ENCODE data around the gene COL7A1. TPM values are rescaled to one million over a fixed set of nuclear protein-coding genes. Genes with fewer than 3 reads are reported as not detected.
A peak's percentile ranks its signal among the peaks of the same experiment; 100 is the strongest.
"Not testable (repeated sequence)": the region's sequence is repeated elsewhere in the genome, so short reads cannot be mapped to it uniquely, and the experiment has no call there.

COL7A1 gene
- total RNA-seq, 2 experiments from 2014 or later: 0.52 to 1.3 TPM

DNA sequence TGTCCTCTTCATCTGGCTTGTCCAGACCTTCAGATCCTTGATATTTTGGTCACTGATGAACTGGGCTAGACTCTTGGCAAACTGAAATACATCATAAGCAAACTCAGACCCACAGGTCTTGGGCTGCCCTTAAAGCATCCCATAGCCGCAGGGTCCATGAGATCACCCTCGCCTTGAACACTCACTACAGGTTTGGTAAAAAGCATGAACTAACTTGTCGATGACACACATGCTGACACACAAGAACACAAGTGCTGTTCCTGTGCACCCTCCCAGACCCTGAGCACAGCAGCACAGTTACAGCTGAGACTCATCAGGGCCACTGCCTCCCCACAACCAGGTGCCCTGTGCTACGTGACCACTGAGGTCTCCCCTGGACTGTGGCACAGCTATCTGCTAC, 59.6 kb downstream of the COL7A1 start:
- H3K4me1 Mint-ChIP-seq: peaks cover 19% of the 10 kb centered on the region
- no peaks in the 10 kb centered on the region for H3K27me3 Mint-ChIP-seq
- peaks cover 47% of the 10 kb centered on the region for H3K36me3 Mint-ChIP-seq (ENCODE audit: low read depth)
- H3K9me3 Mint-ChIP-seq: no peaks in the 10 kb centered on the region
- no peak for DNase-seq
- POLR2A ChIA-PET: no interaction called here
- no peak overlapping the region for H3K27ac Mint-ChIP-seq
- CTCF ChIA-PET: interaction anchor here (0.7 to 1.4 kb wide), 2 partner anchors 11 to 135 kb away, joined by 3 read pairs; no protein-coding TSS in a partner anchor
- H3K4me3 Mint-ChIP-seq: no peak overlapping the region

DNA sequence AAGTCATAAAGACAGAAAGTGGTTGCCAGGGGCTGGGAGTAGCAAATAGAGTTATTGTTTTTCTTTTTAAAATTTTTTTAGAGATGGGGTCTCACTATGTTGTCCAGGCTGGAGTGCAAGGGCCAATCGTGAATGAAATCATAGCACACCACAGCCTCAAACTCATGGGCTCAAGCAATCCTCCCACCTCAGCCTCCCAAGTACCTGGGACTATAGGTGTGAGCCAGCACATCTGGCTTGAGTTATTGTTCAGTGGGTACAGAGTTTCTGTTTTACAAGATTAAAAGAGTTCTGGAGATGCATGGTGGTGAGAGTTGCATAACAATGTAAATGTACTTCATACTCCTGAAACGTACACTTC, 62.2 kb downstream of the COL7A1 start:
- ChIA-PET POLR2A (no interaction called here), CTCF (interaction anchor here (0.6 to 1.8 kb wide), 3 partner anchors 14 to 706 kb away, joined by 3 to 6 read pairs (median 4); no protein-coding TSS in a partner anchor)
- Mint-ChIP-seq H3K27me3 (no peaks in the 10 kb centered on the region), H3K9me3 (no peaks in the 10 kb centered on the region), H3K4me1 (peaks cover 18% of the 10 kb centered on the region), H3K4me3 (no peak overlapping the region), H3K36me3 (ENCODE audit: low read depth) (peaks cover 46% of the 10 kb centered on the region), H3K27ac (no peak overlapping the region)
- no peak for DNase-seq

DNA sequence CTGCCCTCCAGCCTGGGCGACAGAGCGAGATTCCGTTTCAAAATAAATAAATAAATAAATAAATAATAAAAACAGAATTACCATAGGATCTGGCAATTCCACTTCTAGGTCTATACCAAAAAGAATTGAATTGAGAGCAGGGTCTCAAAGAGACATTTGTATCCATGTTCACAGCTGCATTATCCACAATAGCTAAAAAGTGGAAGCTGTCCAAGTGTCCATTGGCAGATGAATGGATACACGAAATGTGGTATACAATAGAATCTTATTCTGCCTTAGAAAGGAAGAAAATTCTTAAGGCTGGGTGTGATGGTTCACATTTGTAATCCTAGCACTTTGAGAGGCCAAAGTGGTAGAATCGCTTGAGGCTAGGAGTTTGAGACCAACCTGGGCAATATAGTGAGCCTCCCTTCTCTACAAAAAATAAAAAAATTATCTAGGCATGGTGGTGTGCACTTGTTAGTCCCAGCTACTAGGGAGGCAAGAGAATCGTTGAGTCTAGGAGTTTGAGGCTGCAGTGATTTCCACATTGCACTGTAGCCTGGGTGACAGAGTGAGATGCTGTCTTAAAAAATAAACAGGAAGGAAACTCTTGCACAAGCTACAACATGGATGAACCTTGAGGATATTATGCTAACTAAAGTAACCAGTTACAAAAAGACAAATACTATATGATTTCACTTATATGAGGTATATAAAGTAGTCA, 62.7 kb downstream of the COL7A1 start:
- H3K9me3 Mint-ChIP-seq: no peaks in the 10 kb centered on the region
- peaks cover 45% of the 10 kb centered on the region for H3K36me3 Mint-ChIP-seq (ENCODE audit: low read depth)
- H3K4me3 Mint-ChIP-seq: no peak overlapping the region
- POLR2A ChIA-PET: no interaction called here
- no peak overlapping the region for H3K27ac Mint-ChIP-seq
- H3K27me3 Mint-ChIP-seq: no peaks in the 10 kb centered on the region
- CTCF ChIA-PET: interaction anchor here (1.0 to 1.8 kb wide), 3 partner anchors 13 to 59 kb away, joined by 3 to 6 read pairs (median 3); no protein-coding TSS in a partner anchor
- DNase-seq: no peak
- H3K4me1 Mint-ChIP-seq: peaks cover 18% of the 10 kb centered on the region

DNA sequence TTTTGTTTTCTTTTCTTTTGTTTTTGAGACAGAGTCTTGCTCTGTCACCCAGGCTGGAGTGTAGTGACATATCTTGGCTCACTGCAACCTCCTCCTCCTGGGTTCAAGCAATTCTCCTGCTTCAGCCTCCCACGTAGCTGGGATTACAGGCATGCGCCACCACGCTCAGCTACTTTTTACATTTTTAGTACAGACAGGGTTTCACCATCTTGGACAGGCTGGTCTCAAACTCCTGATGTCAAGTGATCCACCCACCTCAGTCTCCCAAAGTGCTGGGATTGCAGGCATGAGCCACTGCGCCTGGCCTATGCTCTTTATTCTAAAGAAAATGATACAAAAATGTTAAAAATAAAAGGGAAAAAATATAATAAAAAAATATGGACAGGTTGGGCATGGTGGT, 64.4 kb downstream of the COL7A1 start:
- POLR2A ChIA-PET: not testable (repeated sequence)
- H3K36me3 Mint-ChIP-seq (ENCODE audit: low read depth): peaks cover 40% of the 10 kb centered on the region
- CTCF ChIA-PET: interaction anchor here (1.2 to 2.5 kb wide), 5 partner anchors 11 to 324 kb away, joined by 3 to 8 read pairs (median 4); no protein-coding TSS in a partner anchor

DNA sequence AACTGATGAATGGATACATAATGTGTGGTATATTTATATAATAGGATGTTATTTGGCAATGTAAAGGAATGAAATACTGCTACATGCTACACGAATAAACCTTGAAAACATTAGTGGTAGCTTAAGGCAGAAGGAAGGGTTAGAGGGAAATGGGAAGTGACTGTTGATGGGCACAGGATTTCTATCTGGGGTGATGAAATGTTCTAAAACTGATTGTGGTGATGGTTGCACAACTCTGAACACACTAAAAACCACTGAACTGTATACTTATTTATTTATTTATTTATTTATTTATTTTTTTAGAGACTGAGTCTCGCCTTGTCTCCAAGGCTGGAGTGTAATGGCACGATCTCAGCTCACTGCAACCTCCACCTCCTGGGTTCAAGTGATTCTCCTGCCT, 66.4 kb downstream of the COL7A1 start:
- Mint-ChIP-seq H3K9me3 (no peaks in the 10 kb centered on the region), H3K27ac (no peak overlapping the region)
- CTCF ChIA-PET: interaction anchor here (0.9 to 2.5 kb wide), 5 partner anchors 8 to 21 kb away, joined by 3 to 8 read pairs (median 6); no protein-coding TSS in a partner anchor

More for the DNA sequence above, 64.4 kb downstream of the COL7A1 start:
- not testable (repeated sequence) for H3K9me3 Mint-ChIP-seq, H3K27me3 Mint-ChIP-seq, DNase-seq, H3K4me3 Mint-ChIP-seq, H3K27ac Mint-ChIP-seq
- peaks cover 16% of the 10 kb centered on the region for H3K4me1 Mint-ChIP-seq

DNA sequence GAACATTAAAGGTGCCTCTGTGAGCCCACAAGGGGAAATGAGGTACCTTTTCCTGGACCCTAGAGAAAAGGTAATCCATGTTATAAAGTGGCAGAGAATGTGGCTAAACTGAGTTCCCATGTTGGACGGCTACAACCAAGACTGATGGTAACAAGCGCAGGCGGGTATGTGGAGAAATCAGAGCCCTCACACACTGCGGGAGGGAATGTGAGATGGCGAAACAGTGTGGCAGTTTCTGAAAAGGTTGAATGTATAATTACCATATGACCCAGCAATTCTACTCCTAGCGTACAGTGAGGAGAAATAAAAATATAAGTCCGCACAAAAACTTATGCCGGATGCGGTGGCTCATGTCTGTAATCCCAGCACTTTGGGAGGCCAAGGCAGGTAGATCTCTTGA, 67.1 kb downstream of the COL7A1 start:
- Mint-ChIP-seq H3K36me3 (ENCODE audit: low read depth) (peaks cover 24% of the 10 kb centered on the region), H3K9me3 (no peaks in the 10 kb centered on the region), H3K27ac (no peak overlapping the region), H3K4me1 (peaks cover 8% of the 10 kb centered on the region), H3K4me3 (no peak overlapping the region), H3K27me3 (no peaks in the 10 kb centered on the region)
- CTCF ChIA-PET: interaction anchor here (0.9 to 2.5 kb wide), 4 partner anchors 9 to 21 kb away, joined by 3 to 8 read pairs (median 6); no protein-coding TSS in a partner anchor
- POLR2A ChIA-PET: no interaction called here
- no peak for DNase-seq

More for the DNA sequence above, 66.4 kb downstream of the COL7A1 start:
- POLR2A ChIA-PET: no interaction called here
- Mint-ChIP-seq H3K4me3 (no peak overlapping the region), H3K36me3 (ENCODE audit: low read depth) (peaks cover 27% of the 10 kb centered on the region), H3K4me1 (peaks cover 9% of the 10 kb centered on the region), H3K27me3 (no peaks in the 10 kb centered on the region)
- no peak for DNase-seq

DNA sequence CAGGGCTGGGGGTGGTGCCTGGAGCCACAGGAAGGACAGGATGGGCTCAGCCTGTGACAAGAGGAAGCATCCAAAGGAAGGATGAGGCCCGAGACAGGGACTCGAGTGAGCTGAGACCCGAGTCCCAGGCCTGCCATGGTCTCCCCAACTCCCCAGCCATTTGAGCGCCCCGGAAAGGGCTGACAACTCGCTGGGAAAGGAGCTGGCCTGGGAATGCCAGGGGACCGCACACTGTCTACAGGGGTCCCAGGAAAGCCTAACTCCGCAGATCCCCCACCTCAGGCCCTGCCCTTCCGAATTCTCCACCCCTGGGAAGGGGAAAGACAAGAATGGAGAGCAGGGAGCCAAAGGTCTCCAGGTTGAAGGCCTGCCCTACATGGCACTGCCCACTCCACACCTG, 70.2 kb downstream of the COL7A1 start:
- POLR2A ChIA-PET: no interaction called here
- CTCF ChIA-PET: interaction anchor here (1.2 to 1.3 kb wide), 2 partner anchors 11 to 89 kb away, joined by 3 to 4 read pairs; no protein-coding TSS in a partner anchor
- Mint-ChIP-seq H3K9me3 (no peaks in the 10 kb centered on the region), H3K27ac (no peak overlapping the region), H3K4me1 (peaks cover 15% of the 10 kb centered on the region), H3K27me3 (no peaks in the 10 kb centered on the region), H3K4me3 (no peak overlapping the region), H3K36me3 (ENCODE audit: low read depth) (peaks cover 21% of the 10 kb centered on the region)
- no peak for DNase-seq

DNA sequence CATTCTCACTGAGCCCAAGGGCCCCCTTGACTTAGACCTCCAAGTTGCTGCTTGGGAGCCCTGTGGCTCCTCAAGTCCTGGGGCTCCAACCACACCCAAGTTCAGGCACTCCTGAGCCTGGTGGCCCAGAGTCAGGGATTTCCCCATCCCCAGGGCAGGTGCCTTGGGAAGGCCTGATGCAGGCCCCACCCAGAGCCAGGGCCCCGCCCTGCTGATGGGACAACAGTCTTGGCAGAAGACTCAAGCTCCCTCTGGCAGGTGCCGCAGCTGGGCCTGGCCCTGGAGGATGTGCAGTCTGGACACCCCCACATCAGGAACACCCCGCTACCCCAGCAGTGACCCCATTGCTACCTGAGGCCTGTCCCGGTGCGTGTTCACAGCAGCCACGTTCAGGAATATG, 73.5 kb downstream of the COL7A1 start:
- CTCF ChIA-PET: interaction anchor here (0.8 kb wide), 1 partner anchor 9 kb away, joined by 3 read pairs; no protein-coding TSS in a partner anchor

DNA sequence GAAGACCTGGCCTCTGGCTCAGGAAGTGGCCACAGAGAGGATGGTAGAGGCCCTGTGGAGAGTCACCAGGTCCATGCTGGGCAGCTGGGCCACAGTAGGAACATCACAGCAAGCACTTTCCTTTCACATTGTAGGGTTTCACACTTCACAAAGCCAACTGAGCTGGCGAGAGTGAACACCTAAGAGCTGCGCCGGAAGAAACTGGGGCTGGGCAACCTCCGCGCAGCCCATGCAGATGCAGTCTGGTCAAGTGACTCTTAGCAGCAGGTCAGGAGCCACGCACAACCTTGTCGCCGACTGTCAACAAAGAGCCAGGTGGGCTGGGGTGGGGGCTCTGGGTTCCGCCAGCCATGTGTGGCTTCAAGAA, 75.9 kb downstream of the COL7A1 start:
- peak overlapping the region; percentile 85 for H3K27ac Mint-ChIP-seq
- ChIA-PET POLR2A (no interaction called here), CTCF (interaction anchor here (0.6 to 1.5 kb wide), 4 partner anchors 8 to 107 kb away, joined by 3 to 6 read pairs (median 4); no protein-coding TSS in a partner anchor)
- H3K9me3 Mint-ChIP-seq: no peaks in the 10 kb centered on the region
- peaks cover 65% of the 10 kb centered on the region for H3K4me1 Mint-ChIP-seq
- DNase-seq: no peak
- H3K27me3 Mint-ChIP-seq: no peaks in the 10 kb centered on the region
- peaks cover 6% of the 10 kb centered on the region for H3K36me3 Mint-ChIP-seq (ENCODE audit: low read depth)
- H3K4me3 Mint-ChIP-seq: no peak overlapping the region

More for the DNA sequence above, 73.5 kb downstream of the COL7A1 start:
- Mint-ChIP-seq H3K27me3 (no peaks in the 10 kb centered on the region), H3K36me3 (ENCODE audit: low read depth) (peaks cover 9% of the 10 kb centered on the region), H3K9me3 (no peaks in the 10 kb centered on the region), H3K27ac (peak overlapping the region; percentile 25), H3K4me1 (peaks cover 47% of the 10 kb centered on the region), H3K4me3 (no peak overlapping the region)
- POLR2A ChIA-PET: no interaction called here
- no peak for DNase-seq

DNA sequence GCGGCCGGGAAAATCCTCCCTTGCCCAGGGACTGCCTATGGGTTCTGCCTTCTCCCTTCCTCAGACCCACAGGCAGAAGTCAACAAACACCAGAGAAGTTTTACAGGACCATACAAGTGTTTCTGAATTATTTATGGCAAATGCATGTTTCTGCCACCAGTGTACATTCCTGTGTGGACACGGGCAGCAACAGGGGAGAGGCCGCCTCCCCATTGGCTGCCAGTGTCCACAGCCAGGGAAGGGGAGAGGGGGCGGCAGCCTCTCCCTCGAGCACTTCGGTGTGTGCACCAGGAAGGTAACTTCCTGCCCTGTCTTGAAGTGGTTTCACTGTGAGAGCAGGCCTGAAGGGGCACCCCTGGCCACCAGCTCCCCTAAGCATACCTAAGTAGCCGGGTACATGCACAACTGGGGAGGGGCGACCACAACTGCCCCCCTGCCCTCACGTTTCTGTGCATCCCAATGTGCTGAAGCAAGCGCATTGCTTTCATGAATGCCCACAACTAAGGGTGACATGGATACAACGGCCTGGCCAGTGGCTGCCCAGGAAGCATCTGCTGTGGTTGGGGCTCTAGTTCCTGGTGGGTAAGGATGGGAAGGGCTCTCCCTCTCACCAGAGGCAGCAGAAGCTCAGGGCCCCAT, 76.4 kb downstream of the COL7A1 start:
- DNase-seq: peak; percentile 28
- POLR2A ChIA-PET: no interaction called here
- CTCF ChIA-PET: interaction anchor here (0.6 to 1.5 kb wide), 3 partner anchors 8 to 13 kb away, joined by 4 to 6 read pairs (median 5); no protein-coding TSS in a partner anchor
- Mint-ChIP-seq H3K4me3 (no peak overlapping the region), H3K36me3 (ENCODE audit: low read depth) (peaks cover 7% of the 10 kb centered on the region), H3K27ac (peak overlapping the region; percentile 85), H3K4me1 (peaks cover 70% of the 10 kb centered on the region), H3K9me3 (no peaks in the 10 kb centered on the region), H3K27me3 (no peaks in the 10 kb centered on the region)

DNA sequence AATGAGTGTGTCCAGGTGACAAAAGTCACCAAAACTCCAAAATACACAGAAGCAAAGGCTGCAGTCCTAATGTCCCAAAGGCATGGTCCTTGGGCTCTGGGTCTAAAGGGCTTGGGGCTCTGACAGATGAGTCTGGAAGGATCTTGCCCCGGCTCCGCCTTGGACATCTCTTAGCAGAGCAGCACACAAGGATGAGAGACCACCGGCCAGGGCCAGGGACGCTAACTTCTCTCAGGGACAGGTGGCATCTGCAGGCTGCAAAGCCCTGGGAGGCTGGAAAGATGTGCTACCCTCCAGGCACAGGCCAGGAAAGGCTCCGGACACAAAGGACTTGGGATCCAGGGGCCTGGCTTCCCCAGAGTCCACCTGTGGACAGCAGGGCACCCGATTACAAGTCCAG, 77.1 kb downstream of the COL7A1 start:
- CTCF ChIA-PET: interaction anchor here (0.6 to 1.2 kb wide), 2 partner anchors 35 to 1441 kb away, joined by 3 to 4 read pairs; no protein-coding TSS in a partner anchor
- H3K27ac Mint-ChIP-seq: peak overlapping the region; percentile 85

DNA sequence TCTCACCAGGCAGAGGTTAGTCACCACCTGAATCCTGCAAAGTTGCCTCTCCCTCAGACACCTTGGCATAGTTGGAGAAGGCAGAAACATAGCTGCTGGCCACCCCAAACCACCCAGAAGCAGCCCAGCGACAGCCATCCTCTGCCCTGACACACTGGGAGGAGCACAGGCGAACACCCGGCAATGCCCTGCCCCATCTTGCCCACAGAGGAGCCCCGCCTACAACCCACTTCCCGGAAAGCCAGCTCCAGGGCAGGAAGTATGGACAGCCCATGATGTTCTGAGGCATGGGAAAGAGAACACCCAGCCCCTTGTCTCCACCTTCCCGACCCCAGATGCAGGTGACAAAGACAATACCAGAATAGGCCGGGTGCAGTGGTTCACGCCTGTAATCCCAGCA, 78.6 kb downstream of the COL7A1 start:
- no peaks in the 10 kb centered on the region for H3K9me3 Mint-ChIP-seq
- peak overlapping the region; percentile 9 for H3K4me3 Mint-ChIP-seq
- H3K27me3 Mint-ChIP-seq: no peaks in the 10 kb centered on the region
- H3K27ac Mint-ChIP-seq: peak overlapping the region; percentile 79
- H3K4me1 Mint-ChIP-seq: peaks cover 79% of the 10 kb centered on the region
- CTCF ChIA-PET: interaction anchor here (0.9 to 1.0 kb wide), 2 partner anchors 81 to 505 kb away, joined by 3 to 4 read pairs; partner anchors contain the start of gene NDUFAF3
- DNase-seq: peak; percentile 53
- POLR2A ChIA-PET: no interaction called here
- H3K36me3 Mint-ChIP-seq (ENCODE audit: low read depth): peaks cover 12% of the 10 kb centered on the region

More for the DNA sequence above, 77.1 kb downstream of the COL7A1 start:
- POLR2A ChIA-PET: no interaction called here
- H3K9me3 Mint-ChIP-seq: no peaks in the 10 kb centered on the region
- no peaks in the 10 kb centered on the region for H3K27me3 Mint-ChIP-seq
- peaks cover 8% of the 10 kb centered on the region for H3K36me3 Mint-ChIP-seq (ENCODE audit: low read depth)
- peaks cover 72% of the 10 kb centered on the region for H3K4me1 Mint-ChIP-seq
- H3K4me3 Mint-ChIP-seq: no peak overlapping the region
- DNase-seq: no peak
